ENCODE results near the gene APEX2. TPM values are rescaled to one million over a fixed set of nuclear protein-coding genes. Genes with fewer than 3 reads are reported as not detected.
"Not testable (repeated sequence)": the region's sequence is repeated elsewhere in the genome, so short reads cannot be mapped to it uniquely, and the experiment has no call there.

The APEX2 gene
- total RNA-seq, 2 donors from 2014 or later = 4.3 to 5.2 TPM

DNA sequence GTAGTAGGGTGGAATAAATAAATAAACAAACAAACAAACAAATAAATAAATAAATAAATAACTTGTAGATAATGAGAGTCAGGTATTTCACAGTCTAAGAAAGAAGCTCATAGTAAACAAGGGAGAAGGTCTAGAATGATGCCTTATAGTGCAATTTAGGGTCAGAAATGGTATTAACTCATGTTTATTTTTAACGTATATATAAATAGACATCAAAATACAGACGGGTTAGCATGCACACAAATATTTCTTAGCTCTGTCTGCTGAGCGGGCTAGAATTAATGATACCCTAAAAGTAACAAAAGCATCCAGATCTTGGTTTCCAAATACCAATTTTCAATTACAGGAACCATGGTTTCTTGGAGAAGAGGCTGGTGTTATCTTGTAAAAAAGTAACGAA is 22.8 kb upstream of the APEX2 start:
- Histone ChIP-seq H3K9me3 (no peaks in the 10 kb centered on the region), H3K4me1 (no peaks in the 10 kb centered on the region), H3K36me3 (replicated peaks in 1 of 2; ENCODE audit: insufficient read depth in 1 of 2, low read depth in 2 of 2) (no peaks in the 10 kb centered on the region), H3K27me3 (no peaks in the 10 kb centered on the region), H3K27ac (no peak overlapping the region), H3K4me3 (no peak overlapping the region)
- intact Hi-C loops (cut with DNase I) = no loop called here
- 68 to 76% methylated on average over 4 of the region's 4 CpGs for WGBS, 2 donors
- ATAC-seq (no peak), DNase-seq (no peak)
- TF ChIP-seq POLR2A (IDR thresholded peaks at IDR 0.05) = no peak
- TF ChIP-seq CTCF (IDR thresholded peaks at IDR 0.05) = no peak

- TF ChIP-seq POLR2A (IDR thresholded peaks at IDR 0.05) = no peak
- no peak for TF ChIP-seq CTCF (IDR thresholded peaks at IDR 0.05)
- Histone ChIP-seq H3K4me1 (no peaks in the 10 kb centered on the region), H3K4me3 (no peak overlapping the region), H3K27ac (no peak overlapping the region), H3K9me3 (no peaks in the 10 kb centered on the region), H3K36me3 (replicated peaks in 1 of 2; ENCODE audit: insufficient read depth in 1 of 2, low read depth in 2 of 2) (no peaks in the 10 kb centered on the region), H3K27me3 (no peaks in the 10 kb centered on the region)
- no peak for ATAC-seq
- no peak for DNase-seq
- intact Hi-C loops (cut with DNase I) = no loop called here
These were observed 21.7 kb upstream of the APEX2 start for GRCh38 chrX:54978448-54978847.

DNA sequence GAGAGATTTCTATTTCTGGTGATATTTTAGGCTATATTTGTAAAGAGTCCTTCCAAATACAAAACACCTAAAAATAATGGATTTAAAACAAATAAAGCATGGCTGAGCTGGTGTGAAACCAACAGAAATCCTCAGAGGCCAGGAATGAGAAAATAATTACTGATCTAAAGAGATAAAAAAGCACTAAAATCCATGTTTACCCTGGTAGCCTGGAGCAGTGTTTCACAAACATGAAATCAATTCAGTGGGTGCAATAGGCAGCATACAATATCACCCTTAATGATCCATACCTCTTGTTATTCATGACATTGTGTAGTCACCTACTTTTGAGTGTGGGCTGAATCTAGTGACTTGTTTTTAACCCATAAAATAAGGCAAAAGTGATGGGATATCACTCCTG is 20.7 kb upstream of the APEX2 start:
- DNase-seq (no peak), ATAC-seq (no peak)
- no peak overlapping the region for H3K4me3 ChIP-seq
- H3K36me3 ChIP-seq (replicated peaks in 1 of 2; ENCODE audit: insufficient read depth in 1 of 2, low read depth in 2 of 2) = no peaks in the 10 kb centered on the region
- H3K9me3 ChIP-seq = no peaks in the 10 kb centered on the region
- TF ChIP-seq CTCF (IDR thresholded peaks at IDR 0.05) = no peak
- TF ChIP-seq POLR2A (IDR thresholded peaks at IDR 0.05) = no peak
- no peaks in the 10 kb centered on the region for H3K27me3 ChIP-seq
- H3K27ac ChIP-seq = no peak overlapping the region
- H3K4me1 ChIP-seq = no peaks in the 10 kb centered on the region
- intact Hi-C loops (cut with DNase I) = no loop called here

GRCh38 chrX:54980334-54980733 is 19.8 kb upstream of the APEX2 start:
- H3K4me1 ChIP-seq = no peaks in the 10 kb centered on the region
- intact Hi-C loops (cut with DNase I) = no loop called here
- no peaks in the 10 kb centered on the region for H3K36me3 ChIP-seq (replicated peaks in 1 of 2; ENCODE audit: insufficient read depth in 1 of 2, low read depth in 2 of 2)
- ATAC-seq (no peak), DNase-seq (no peak)
- no peak overlapping the region for H3K27ac ChIP-seq
- TF ChIP-seq CTCF (IDR thresholded peaks at IDR 0.05) = no peak
- no peak for TF ChIP-seq POLR2A (IDR thresholded peaks at IDR 0.05)
- H3K9me3 ChIP-seq = no peaks in the 10 kb centered on the region
- H3K27me3 ChIP-seq = no peaks in the 10 kb centered on the region
- WGBS, 2 donors = 48 to 63% methylated on average over 5 to 6 of the region's 6 CpGs
- no peak overlapping the region for H3K4me3 ChIP-seq

GRCh38 chrX:54983306-54983705 is 16.9 kb upstream of the APEX2 start:
- ATAC-seq; H3K4me3 ChIP-seq; DNase-seq; H3K27ac ChIP-seq; H3K9me3 ChIP-seq; intact Hi-C loops (cut with DNase I); H3K4me1 ChIP-seq; H3K27me3 ChIP-seq; H3K36me3 ChIP-seq (replicated peaks in 1 of 2; ENCODE audit: insufficient read depth in 1 of 2, low read depth in 2 of 2): not testable (repeated sequence)
- WGBS, 2 donors = 90 to 91% methylated on average over 2 of the region's 2 CpGs
